ENCODE data around the gene CD300E.

- TF ChIP-seq GATA3 (IDR thresholded peaks at IDR 0.05; ENCODE audit: low read depth, low read length) (no peak), GATA2 (IDR thresholded peaks at IDR 0.05; ENCODE audit: low read depth, low read length) (no peak)
Observed at GRCh38 chr17:74597069-74597790, 26.3 kb downstream of the CD300E start.

Data from SH-SY5Y (cell line).